ENCODE measurements around the gene VPS8. TPM values are rescaled to one million over a fixed set of nuclear protein-coding genes. Genes with fewer than 3 reads are reported as not detected.

Gene VPS8
- total and polyA plus RNA-seq, 9 of the 15 experiments (the other 6 are each of a cell fraction or from before 2014, with no cell fraction given) = 7.2 to 41.0 (median 28.3) TPM

DNA sequence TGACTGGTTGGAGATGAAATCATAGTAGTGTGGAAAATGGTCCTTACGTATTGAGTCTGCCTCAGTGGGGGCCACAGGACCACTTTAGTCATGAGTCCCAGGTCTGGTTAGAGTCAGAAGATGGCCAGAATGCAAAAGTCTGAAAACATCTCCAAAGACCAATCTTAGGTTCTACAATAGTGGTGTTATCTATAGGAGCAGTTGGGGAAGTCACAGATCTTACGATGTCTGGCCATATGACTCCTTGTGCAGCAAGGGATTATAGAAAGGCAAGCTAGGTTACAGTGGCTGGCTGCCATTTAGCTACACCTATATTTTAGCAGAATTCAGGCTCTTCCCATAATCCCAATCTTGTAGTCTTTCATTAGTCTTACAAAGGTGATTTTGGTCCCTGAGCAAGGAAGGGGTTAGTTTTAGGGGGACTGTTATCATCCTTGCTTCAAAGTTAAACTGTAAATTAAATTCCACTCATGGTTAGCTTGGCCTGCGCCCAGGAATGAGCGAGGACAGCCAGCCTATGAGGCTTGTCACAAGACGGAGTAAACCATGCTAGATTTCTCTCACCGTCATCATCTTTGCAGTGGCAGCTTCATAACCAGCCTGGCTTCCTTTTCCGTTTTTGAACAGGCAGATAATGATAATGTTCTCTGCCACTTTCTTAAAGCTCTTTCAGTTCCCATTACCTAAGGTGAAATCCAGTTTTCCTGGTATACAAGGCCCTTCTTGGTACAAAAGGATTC, 134.1 kb downstream of the VPS8 start:
- in situ Hi-C loops (cut with MboI) (no loop called here), intact Hi-C loops (cut with micrococcal nuclease) (no loop called here)
- Histone ChIP-seq H3K4me2 (ENCODE audit: insufficient read depth, low read length) (no peak overlapping the region), H3K9me3 (replicated peaks; ENCODE audit: control insufficient read depth, insufficient read depth, low read depth, low read length) (no peaks in the 10 kb centered on the region), H3K27ac (ENCODE audit: extremely low read depth, low read depth, low read length) (no peak overlapping the region), H4K20me1 (replicated peaks; ENCODE audit: control insufficient read depth, insufficient read depth, low read length) (no peaks in the 10 kb centered on the region), H3K9ac (ENCODE audit: insufficient read depth in 1 of 2, low read depth in 2 of 2, low read length in 2 of 2) (no peak overlapping the region), H3K9me1 (ENCODE audit: control insufficient read depth, insufficient read depth, low read length) (no peaks in the 10 kb centered on the region), H3K4me3 (no peak overlapping the region), H3K27me3 (ENCODE audit: control insufficient read depth in 2 of 2, insufficient read depth in 2 of 2, low read length in 2 of 2) (no peaks in the 10 kb centered on the region), H2AFZ (ENCODE audit: low read depth, low read length) (no peak overlapping the region), H3K4me1 (replicated peaks in 1 of 2; ENCODE audit: control insufficient read depth in 2 of 2, insufficient read depth in 2 of 2, low read length in 2 of 2) (peaks cover 0 to 7% of the 10 kb centered on the region in 2 experiments; a peak in 3 of 5 replicates), H3K79me2 (ENCODE audit: control insufficient read depth, insufficient read depth, low read length) (no peaks in the 10 kb centered on the region), H3K36me3 (ENCODE audit: control insufficient read depth, insufficient read depth, low read length) (peaks cover 3% of the 10 kb centered on the region; the same call in 2 of the 3 replicates)
- POLR2A ChIA-PET = interaction anchor here (0.7 to 1.3 kb wide), 3 partner anchors 9 to 277 kb away, joined by 3 read pairs; no protein-coding TSS in a partner anchor
- FAIRE-seq (peak; percentile 32), DNase-seq (ENCODE audit: extremely low read depth in 1 of 4, low spot score in 3 of 4) (peak in 1 of 4 experiments; percentile 34), ATAC-seq (peak; percentile 77)
- CTCF ChIA-PET (ENCODE audit: low intra/inter-chr PET ratio) = no interaction called here
- WGBS (ENCODE audit: insufficient coverage, low coverage, missing lambda C conversion rate) = 67% methylated on average over 7 of the region's 7 CpGs
- BruUV-seq (replicated peaks) = no TSS peak
- TF ChIP-seq ZNF24 (IDR thresholded peaks at IDR 0.05) (no peak), ZNF764 (CRISPR knock-in tag; IDR thresholded peaks at IDR 0.05; ENCODE audit: low read depth) (no peak), ZFP30 (CRISPR knock-in tag; IDR thresholded peaks at IDR 0.05; ENCODE audit: borderline replicate concordance) (no peak), CCNT2 (IDR thresholded peaks at IDR 0.05; ENCODE audit: borderline replicate concordance, extremely low read depth, insufficient read length, low read depth, low read length) (no peak), ZBTB2 (IDR thresholded peaks at IDR 0.05) (no peak), TEAD2 (tag; IDR thresholded peaks at IDR 0.05) (no peak), SMARCB1 (IDR thresholded peaks at IDR 0.05; ENCODE audit: insufficient read length, low read depth) (no peak), TAL1 (IDR thresholded peaks at IDR 0.05) (peak; percentile 53; the same call in 1 of the 2 replicates), IRF1 (CRISPR knock-in tag; IDR thresholded peaks at IDR 0.05; ENCODE audit: borderline replicate concordance) (no peak), CXXC5 (CRISPR knock-in tag; IDR thresholded peaks at IDR 0.05) (no peak), CHD4 (IDR thresholded peaks at IDR 0.05; ENCODE audit: insufficient read depth, insufficient replicate concordance, low read depth, low read length, poor library complexity, severe bottlenecking) (no peak), ZNF511 (CRISPR knock-in tag; IDR thresholded peaks at IDR 0.05) (no peak), NR2F6 (CRISPR knock-in tag; IDR thresholded peaks at IDR 0.05) (no peak), CBFA2T2 (conservative IDR thresholded peaks at IDR 0.05) (0 out of 2 replicates have a peak, but pooled peaks have one; percentile 23), MEF2A (IDR thresholded peaks at IDR 0.05; ENCODE audit: control insufficient read depth, low read depth, low read length) (no peak), ARID1B (IDR thresholded peaks at IDR 0.05) (peak; percentile 68), ZNF184 (CRISPR knock-in tag; IDR thresholded peaks at IDR 0.05) (no peak), NFRKB (IDR thresholded peaks at IDR 0.05; ENCODE audit: low read depth) (no peak)
- TF ChIP-seq, protein P1, sequence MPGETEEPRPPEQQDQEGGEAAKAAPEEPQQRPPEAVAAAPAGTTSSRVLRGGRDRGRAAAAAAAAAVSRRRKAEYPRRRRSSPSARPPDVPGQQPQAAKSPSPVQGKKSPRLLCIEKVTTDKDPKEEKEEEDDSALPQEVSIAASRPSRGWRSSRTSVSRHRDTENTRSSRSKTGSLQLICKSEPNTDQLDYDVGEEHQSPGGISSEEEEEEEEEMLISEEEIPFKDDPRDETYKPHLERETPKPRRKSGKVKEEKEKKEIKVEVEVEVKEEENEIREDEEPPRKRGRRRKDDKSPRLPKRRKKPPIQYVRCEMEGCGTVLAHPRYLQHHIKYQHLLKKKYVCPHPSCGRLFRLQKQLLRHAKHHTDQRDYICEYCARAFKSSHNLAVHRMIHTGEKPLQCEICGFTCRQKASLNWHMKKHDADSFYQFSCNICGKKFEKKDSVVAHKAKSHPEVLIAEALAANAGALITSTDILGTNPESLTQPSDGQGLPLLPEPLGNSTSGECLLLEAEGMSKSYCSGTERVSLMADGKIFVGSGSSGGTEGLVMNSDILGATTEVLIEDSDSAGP (CRISPR knock-in tag; IDR thresholded peaks at IDR 0.05) = no peak

All from K562 (cell line).